Neural progenitor cell (in vitro differentiated cells): ENCODE results near the gene ITIH2.

Experiments used
- CTCF ChIP-seq: fragments of 200-600 bp; sonication (generic); IDR thresholded peaks from 2 replicates; pipeline ENCODE4 v1.5.1; 2017; ENCODE audit warnings: antibody characterized with exemption, mild to moderate bottlenecking
- EZH2 ChIP-seq: fragments of 200-600 bp; sonication (generic); IDR thresholded peaks from 2 replicates; pipeline ENCODE4 v1.6.1; 2017; ENCODE audit warnings: antibody characterized with exemption, mild to moderate bottlenecking, moderate library complexity

DNA sequence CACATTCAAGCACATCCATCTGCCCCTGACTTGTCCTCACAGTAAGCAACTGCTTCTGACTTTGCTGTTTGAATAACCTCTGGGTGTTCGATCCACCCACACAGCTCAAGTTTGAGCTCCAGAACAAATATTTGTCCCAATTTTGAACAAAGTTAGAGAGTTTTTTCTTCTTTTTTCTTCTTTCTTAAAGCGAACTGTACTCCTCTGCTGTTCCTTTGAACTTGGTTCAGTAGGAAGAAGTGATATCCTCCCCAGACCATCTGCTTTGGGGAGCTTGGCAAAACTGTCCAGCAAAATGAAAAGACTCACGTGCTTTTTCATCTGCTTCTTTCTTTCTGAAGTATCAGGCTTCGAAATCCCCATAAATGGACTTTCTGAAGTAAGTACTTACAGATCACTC is at the start of gene ITIH2:
- TF ChIP-seq CTCF (no peak), EZH2 (no peak)
